OCI-M1 (cell line): ENCODE measurements around the gene TBX2.
A peak's percentile ranks its signal among the peaks of the same experiment; 100 is the strongest.
"Not testable (repeated sequence)": the region's sequence is repeated elsewhere in the genome, so short reads cannot be mapped to it uniquely, and the experiment has no call there.

Experiments used
- DNase-seq: peaks from one replicate; lab custom pipeline; 2025; lab: John Stamatoyannopoulos, UW

TBX2 gene

GRCh38 chr17:61413661-61414126 is 14.1 kb downstream of the TBX2 start:
- DNase-seq: no peak

GRCh38 chr17:61414141-61414935 is 14.7 kb downstream of the TBX2 start:
- DNase-seq: no peak

- DNase-seq: no peak
Observed at GRCh38 chr17:61414936-61415251, 15.3 kb downstream of the TBX2 start.

- no peak for DNase-seq
Observed at GRCh38 chr17:61415374-61416210, 15.9 kb downstream of the TBX2 start.

GRCh38 chr17:61416211-61416539 is 16.5 kb downstream of the TBX2 start:
- no peak for DNase-seq

- DNase-seq: peak; percentile 86
Observed at GRCh38 chr17:61416540-61417363, 17.1 kb downstream of the TBX2 start.

- no peak for DNase-seq
Observed at GRCh38 chr17:61418449-61418848, 18.8 kb downstream of the TBX2 start.

GRCh38 chr17:61419496-61420046 is 19.9 kb downstream of the TBX2 start:
- no peak for DNase-seq

- no peak for DNase-seq
Observed at GRCh38 chr17:61420052-61420451, 20.4 kb downstream of the TBX2 start.

- no peak for DNase-seq
Observed at GRCh38 chr17:61420745-61421398, 21.2 kb downstream of the TBX2 start.

GRCh38 chr17:61421460-61421859 is 21.8 kb downstream of the TBX2 start:
- no peak for DNase-seq

GRCh38 chr17:61422116-61422799 is 22.6 kb downstream of the TBX2 start:
- no peak for DNase-seq

- no peak for DNase-seq
Observed at GRCh38 chr17:61422869-61423268, 23.2 kb downstream of the TBX2 start.

GRCh38 chr17:61423967-61424649 is 24.5 kb downstream of the TBX2 start:
- no peak for DNase-seq

- DNase-seq: peak; percentile 39
Observed at GRCh38 chr17:61425682-61426481, 26.2 kb downstream of the TBX2 start.

GRCh38 chr17:61426482-61427304 is 27.1 kb downstream of the TBX2 start:
- no peak for DNase-seq

- no peak for DNase-seq
Observed at GRCh38 chr17:61427567-61427966, 27.9 kb downstream of the TBX2 start.

- no peak for DNase-seq
Observed at GRCh38 chr17:61429274-61429673, 29.6 kb downstream of the TBX2 start.

- not testable (repeated sequence) for DNase-seq
Observed at GRCh38 chr17:61429831-61430230, 30.2 kb downstream of the TBX2 start.
